ENCODE data around the gene CLCNKB.
"Not testable (repeated sequence)": the region's sequence is repeated elsewhere in the genome, so short reads cannot be mapped to it uniquely, and the experiment has no call there.

The CLCNKB gene

GRCh38 chr1:16015960-16016901 is 27.4 kb upstream of the CLCNKB start:
- Histone ChIP-seq H3K27me3 (ENCODE audit: control insufficient read depth, insufficient read depth, low read length) (no peaks in the 10 kb centered on the region), H3K27ac (ENCODE audit: low read depth, low read length) (no peak overlapping the region), H3K9ac (ENCODE audit: low read length) (no peak overlapping the region), H3K4me3 (ENCODE audit: low read depth, low read length) (no peak overlapping the region), H3K4me1 (ENCODE audit: control insufficient read depth, insufficient read depth, low read length) (peaks cover 73% of the 10 kb centered on the region), H3K36me3 (ENCODE audit: control insufficient read depth, insufficient read depth, low read length) (no peaks in the 10 kb centered on the region), H3K9me3 (ENCODE audit: control insufficient read depth, insufficient read depth, low read depth, low read length) (no peaks in the 10 kb centered on the region)

DNA sequence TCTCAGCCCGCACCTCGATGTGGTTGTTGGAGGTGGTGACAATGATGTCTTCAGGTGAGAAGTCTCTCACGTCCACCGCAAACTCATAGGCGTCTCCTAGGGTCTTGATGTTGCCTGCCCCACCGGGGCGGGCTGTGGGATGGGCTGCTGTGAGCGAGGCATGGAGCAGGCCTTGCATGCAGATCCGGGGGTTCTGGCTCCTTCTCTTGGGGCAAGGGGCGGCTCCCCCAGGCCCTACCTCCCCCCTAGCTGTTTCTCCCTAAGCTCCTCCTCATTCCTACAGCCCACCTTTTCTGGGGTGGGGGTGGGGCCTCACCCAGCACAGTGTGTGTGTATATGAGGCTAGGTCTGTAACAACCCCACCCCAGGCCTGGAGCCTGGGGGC is 26.5 kb upstream of the CLCNKB start:
- Histone ChIP-seq H3K27me3 (ENCODE audit: control insufficient read depth, insufficient read depth, low read length) (no peaks in the 10 kb centered on the region; the same call in 1 of the 2 replicates), H3K9ac (ENCODE audit: low read length) (no peak overlapping the region), H3K4me3 (ENCODE audit: low read depth, low read length) (no peak overlapping the region), H3K27ac (ENCODE audit: low read depth, low read length) (no peak overlapping the region), H3K9me3 (ENCODE audit: control insufficient read depth, insufficient read depth, low read depth, low read length) (no peaks in the 10 kb centered on the region), H3K36me3 (ENCODE audit: control insufficient read depth, insufficient read depth, low read length) (no peaks in the 10 kb centered on the region), H3K4me1 (ENCODE audit: control insufficient read depth, insufficient read depth, low read length) (peaks cover 71% of the 10 kb centered on the region)

DNA sequence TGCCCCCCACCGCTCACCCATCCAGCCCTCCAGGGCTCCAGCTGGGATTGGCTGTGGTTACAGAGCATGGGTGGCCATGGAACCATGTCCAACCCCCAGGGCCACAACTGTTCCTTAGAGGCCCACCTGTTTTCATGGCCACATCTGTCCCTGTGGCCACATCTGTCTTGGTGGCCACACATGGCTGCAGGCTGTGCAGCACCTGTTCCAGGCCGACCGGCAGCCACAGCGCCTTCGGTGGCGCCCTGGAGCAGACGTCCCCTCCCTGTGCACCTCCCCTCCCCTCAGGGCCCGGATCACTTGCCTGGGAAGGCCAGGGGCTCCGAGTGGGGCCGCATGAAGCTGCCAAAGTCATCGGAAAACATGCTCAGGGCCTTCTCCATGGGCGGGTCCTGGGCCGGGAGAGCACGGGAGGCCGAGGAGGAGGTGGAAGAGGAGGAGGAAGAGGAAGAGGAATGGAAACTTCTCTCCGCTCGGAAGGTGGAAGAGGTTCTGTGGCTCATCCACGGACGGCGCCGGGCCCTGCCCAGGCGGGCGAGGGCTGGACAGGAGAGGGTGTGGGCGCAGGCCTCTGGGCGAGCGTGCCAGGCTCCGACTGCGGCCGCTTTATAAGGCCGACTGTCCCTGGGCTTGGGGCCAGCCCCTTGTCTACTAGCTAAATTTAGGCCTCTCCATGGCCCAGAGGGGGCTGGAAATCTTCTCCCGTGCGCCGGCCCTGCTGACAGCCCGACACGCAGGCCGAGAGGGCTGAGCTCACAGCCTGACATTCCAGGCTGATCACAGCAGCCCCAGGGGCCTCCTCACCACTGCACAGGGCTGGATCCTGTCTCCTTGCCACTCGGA is 25.9 kb upstream of the CLCNKB start, which contains the start of gene HSPB7:
HSPB7 (minus strand) TSS at position 583 of the 843 bp plus-strand sequence; CDS start at position 503, 80 bp downstream.
- H3K27ac ChIP-seq (ENCODE audit: low read depth, low read length): no peak within 1 kb of the TSS
- H3K4me1 ChIP-seq (ENCODE audit: control insufficient read depth, insufficient read depth, low read length): peaks cover 66% of the 10 kb centered on the region
- H3K36me3 ChIP-seq (ENCODE audit: control insufficient read depth, insufficient read depth, low read length): no peaks in the 10 kb centered on the region
- no peaks in the 10 kb centered on the region for H3K9me3 ChIP-seq (ENCODE audit: control insufficient read depth, insufficient read depth, low read depth, low read length)
- H3K27me3 ChIP-seq (ENCODE audit: control insufficient read depth, insufficient read depth, low read length): peaks cover 5% of the 10 kb centered on the region; the same call in 1 of the 2 replicates
- no peak within 1 kb of the TSS for H3K4me3 ChIP-seq (ENCODE audit: low read depth, low read length)
- H3K9ac ChIP-seq (ENCODE audit: low read length): no peak within 1 kb of the TSS

- H3K9me3 ChIP-seq (ENCODE audit: control insufficient read depth, insufficient read depth, low read depth, low read length): no peaks in the 10 kb centered on the region
- H3K36me3 ChIP-seq (ENCODE audit: control insufficient read depth, insufficient read depth, low read length): no peaks in the 10 kb centered on the region
- no peak overlapping the region for H3K4me3 ChIP-seq (ENCODE audit: low read depth, low read length)
- peaks cover 65% of the 10 kb centered on the region for H3K4me1 ChIP-seq (ENCODE audit: control insufficient read depth, insufficient read depth, low read length)
- no peak overlapping the region for H3K9ac ChIP-seq (ENCODE audit: low read length)
- H3K27me3 ChIP-seq (ENCODE audit: control insufficient read depth, insufficient read depth, low read length): peaks cover 11% of the 10 kb centered on the region; the same call in 1 of the 2 replicates
- H3K27ac ChIP-seq (ENCODE audit: low read depth, low read length): no peak overlapping the region
Measured at GRCh38 chr1:16018308-16018707, 25.3 kb upstream of the CLCNKB start.

- no peaks in the 10 kb centered on the region for H3K9me3 ChIP-seq (ENCODE audit: control insufficient read depth, insufficient read depth, low read depth, low read length)
- no peak overlapping the region for H3K9ac ChIP-seq (ENCODE audit: low read length)
- H3K36me3 ChIP-seq (ENCODE audit: control insufficient read depth, insufficient read depth, low read length): no peaks in the 10 kb centered on the region
- peaks cover 18% of the 10 kb centered on the region; the same call in 1 of the 2 replicates for H3K27me3 ChIP-seq (ENCODE audit: control insufficient read depth, insufficient read depth, low read length)
- peaks cover 58% of the 10 kb centered on the region for H3K4me1 ChIP-seq (ENCODE audit: control insufficient read depth, insufficient read depth, low read length)
- H3K27ac ChIP-seq (ENCODE audit: low read depth, low read length): no peak overlapping the region
- H3K4me3 ChIP-seq (ENCODE audit: low read depth, low read length): no peak overlapping the region
Measured at GRCh38 chr1:16018749-16019643, 24.6 kb upstream of the CLCNKB start.

GRCh38 chr1:16019644-16020277 is 23.8 kb upstream of the CLCNKB start:
- no peaks in the 10 kb centered on the region for H3K9me3 ChIP-seq (ENCODE audit: control insufficient read depth, insufficient read depth, low read depth, low read length)
- H3K27me3 ChIP-seq (ENCODE audit: control insufficient read depth, insufficient read depth, low read length): peaks cover 25% of the 10 kb centered on the region
- H3K4me3 ChIP-seq (ENCODE audit: low read depth, low read length): no peak overlapping the region
- H3K27ac ChIP-seq (ENCODE audit: low read depth, low read length): no peak overlapping the region
- H3K36me3 ChIP-seq (ENCODE audit: control insufficient read depth, insufficient read depth, low read length): no peaks in the 10 kb centered on the region
- H3K4me1 ChIP-seq (ENCODE audit: control insufficient read depth, insufficient read depth, low read length): peaks cover 51% of the 10 kb centered on the region
- H3K9ac ChIP-seq (ENCODE audit: low read length): no peak overlapping the region

GRCh38 chr1:16020325-16020724 is 23.3 kb upstream of the CLCNKB start:
- Histone ChIP-seq H3K4me1 (ENCODE audit: control insufficient read depth, insufficient read depth, low read length) (peaks cover 46% of the 10 kb centered on the region), H3K27me3 (ENCODE audit: control insufficient read depth, insufficient read depth, low read length) (peaks cover 30% of the 10 kb centered on the region), H3K27ac (ENCODE audit: low read depth, low read length) (no peak overlapping the region), H3K36me3 (ENCODE audit: control insufficient read depth, insufficient read depth, low read length) (no peaks in the 10 kb centered on the region), H3K4me3 (ENCODE audit: low read depth, low read length) (no peak overlapping the region), H3K9me3 (ENCODE audit: control insufficient read depth, insufficient read depth, low read depth, low read length) (no peaks in the 10 kb centered on the region), H3K9ac (ENCODE audit: low read length) (no peak overlapping the region)

DNA sequence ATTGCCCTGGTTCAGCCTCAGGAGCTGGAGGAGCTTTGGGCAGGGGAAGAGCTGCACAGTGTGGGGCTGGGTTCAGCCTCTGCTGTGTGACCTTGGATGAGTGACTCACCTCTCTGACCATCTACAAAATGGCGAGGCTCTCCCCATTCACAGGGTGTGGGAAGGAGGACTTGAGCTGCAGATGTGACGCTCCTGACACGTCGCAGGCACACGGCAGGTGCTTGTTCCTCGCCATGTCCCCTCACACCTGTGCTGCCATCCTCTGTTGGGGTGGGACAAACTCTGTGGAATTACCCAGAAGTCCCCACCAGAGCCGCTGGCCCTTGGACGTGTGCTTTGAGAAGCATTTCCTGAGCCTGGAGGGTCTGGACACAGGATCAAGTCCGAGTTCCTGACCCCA is 22.7 kb upstream of the CLCNKB start:
- not testable (repeated sequence) for H3K9ac ChIP-seq (ENCODE audit: low read length); H3K27ac ChIP-seq (ENCODE audit: low read depth, low read length); H3K36me3 ChIP-seq (ENCODE audit: control insufficient read depth, insufficient read depth, low read length); H3K4me3 ChIP-seq (ENCODE audit: low read depth, low read length); H3K9me3 ChIP-seq (ENCODE audit: control insufficient read depth, insufficient read depth, low read depth, low read length)
- Histone ChIP-seq H3K27me3 (ENCODE audit: control insufficient read depth, insufficient read depth, low read length) (peaks cover 30% of the 10 kb centered on the region), H3K4me1 (ENCODE audit: control insufficient read depth, insufficient read depth, low read length) (peaks cover 41% of the 10 kb centered on the region)

DNA sequence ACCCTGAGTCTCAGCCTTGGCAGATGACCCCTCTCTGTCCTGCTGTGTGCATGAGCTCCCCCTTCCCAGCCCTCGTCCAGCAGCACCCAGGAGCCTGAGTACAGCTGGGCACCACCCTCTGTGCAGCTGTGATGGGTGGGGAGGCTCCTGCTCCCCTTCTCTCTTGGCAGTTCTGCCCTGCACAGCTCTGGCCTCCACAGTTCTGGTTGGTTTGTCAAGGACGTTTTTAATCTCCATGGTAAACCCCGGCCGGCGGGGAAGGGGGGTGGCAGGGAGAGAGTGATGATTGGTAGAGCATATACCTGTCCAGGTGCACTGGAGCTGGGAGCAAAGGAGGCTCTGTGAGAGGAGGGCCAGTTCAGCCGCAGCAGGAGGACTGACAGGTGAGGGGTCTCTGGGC is 21.9 kb upstream of the CLCNKB start, which contains the start of gene CLCNKA:
CLCNKA (plus strand) TSS at position 356 of the 400 bp plus-strand sequence. CDS start 584 bp downstream, outside the sequence.
- Histone ChIP-seq H3K27ac (ENCODE audit: low read depth, low read length) (no peak within 1 kb of the TSS), H3K4me1 (ENCODE audit: control insufficient read depth, insufficient read depth, low read length) (peaks cover 33% of the 10 kb centered on the region), H3K4me3 (ENCODE audit: low read depth, low read length) (no peak within 1 kb of the TSS), H3K9me3 (ENCODE audit: control insufficient read depth, insufficient read depth, low read depth, low read length) (no peaks in the 10 kb centered on the region), H3K9ac (ENCODE audit: low read length) (no peak within 1 kb of the TSS), H3K36me3 (ENCODE audit: control insufficient read depth, insufficient read depth, low read length) (no peaks in the 10 kb centered on the region), H3K27me3 (ENCODE audit: control insufficient read depth, insufficient read depth, low read length) (peaks cover 30% of the 10 kb centered on the region)

DNA sequence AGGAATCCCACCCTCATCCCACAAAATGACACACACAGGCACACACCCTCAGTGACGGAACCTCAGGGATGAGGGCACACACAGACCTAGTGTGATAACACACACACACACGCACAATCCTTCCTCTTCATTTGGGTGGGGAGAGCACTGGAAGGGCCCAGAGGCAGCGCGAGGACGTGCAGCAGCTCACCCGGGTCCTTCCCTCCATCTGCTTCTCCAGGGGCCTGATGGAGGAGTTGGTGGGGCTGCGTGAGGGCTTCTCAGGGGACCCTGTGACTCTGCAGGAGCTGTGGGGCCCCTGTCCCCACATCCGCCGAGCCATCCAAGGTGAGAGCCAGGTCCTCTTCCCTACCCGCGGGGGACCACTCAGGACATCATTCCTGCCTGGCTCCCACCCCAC is 21.2 kb upstream of the CLCNKB start:
- Histone ChIP-seq H3K27ac (ENCODE audit: low read depth, low read length) (no peak overlapping the region), H3K9me3 (ENCODE audit: control insufficient read depth, insufficient read depth, low read depth, low read length) (no peaks in the 10 kb centered on the region), H3K4me1 (ENCODE audit: control insufficient read depth, insufficient read depth, low read length) (peaks cover 29% of the 10 kb centered on the region), H3K27me3 (ENCODE audit: control insufficient read depth, insufficient read depth, low read length) (peaks cover 30% of the 10 kb centered on the region), H3K4me3 (ENCODE audit: low read depth, low read length) (no peak overlapping the region), H3K36me3 (ENCODE audit: control insufficient read depth, insufficient read depth, low read length) (no peaks in the 10 kb centered on the region), H3K9ac (ENCODE audit: low read length) (no peak overlapping the region)
